Loucy (cell line): ENCODE measurements around the gene NALCN.

Experiments
- EZH2phosphoT487 ChIP-seq: fragments of 200-600 bp; IDR thresholded peaks from 2 replicates; pipeline ENCODE4 v1.6.1; 2018; ENCODE audit warnings: antibody characterized with exemption, mild to moderate bottlenecking, moderate library complexity, borderline replicate concordance
- TF ChIP-seq, protein P1 (sequence below): fragments of 200-600 bp; sonication (generic); conservative IDR thresholded peaks from 2 replicates; pipeline ENCODE4 v1.5.1; 2014; ENCODE audit warnings: mild to moderate bottlenecking, antibody characterized with exemption, low read length

GRCh38 chr13:101354895-101355294 lies 61.4 kb downstream of the NALCN start:
- TF ChIP-seq, protein P1, sequence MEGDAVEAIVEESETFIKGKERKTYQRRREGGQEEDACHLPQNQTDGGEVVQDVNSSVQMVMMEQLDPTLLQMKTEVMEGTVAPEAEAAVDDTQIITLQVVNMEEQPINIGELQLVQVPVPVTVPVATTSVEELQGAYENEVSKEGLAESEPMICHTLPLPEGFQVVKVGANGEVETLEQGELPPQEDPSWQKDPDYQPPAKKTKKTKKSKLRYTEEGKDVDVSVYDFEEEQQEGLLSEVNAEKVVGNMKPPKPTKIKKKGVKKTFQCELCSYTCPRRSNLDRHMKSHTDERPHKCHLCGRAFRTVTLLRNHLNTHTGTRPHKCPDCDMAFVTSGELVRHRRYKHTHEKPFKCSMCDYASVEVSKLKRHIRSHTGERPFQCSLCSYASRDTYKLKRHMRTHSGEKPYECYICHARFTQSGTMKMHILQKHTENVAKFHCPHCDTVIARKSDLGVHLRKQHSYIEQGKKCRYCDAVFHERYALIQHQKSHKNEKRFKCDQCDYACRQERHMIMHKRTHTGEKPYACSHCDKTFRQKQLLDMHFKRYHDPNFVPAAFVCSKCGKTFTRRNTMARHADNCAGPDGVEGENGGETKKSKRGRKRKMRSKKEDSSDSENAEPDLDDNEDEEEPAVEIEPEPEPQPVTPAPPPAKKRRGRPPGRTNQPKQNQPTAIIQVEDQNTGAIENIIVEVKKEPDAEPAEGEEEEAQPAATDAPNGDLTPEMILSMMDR = no peak
- TF ChIP-seq EZH2phosphoT487 = no peak
